Right hindlimb (tissue), 1 donor: ENCODE results near the gene CCDC70.
"Not testable (repeated sequence)": the region's sequence is repeated elsewhere in the genome, so short reads cannot be mapped to it uniquely, and the experiment has no call there.

Experiments
- DNase-seq: peaks from one replicate; pipeline ENCODE4 v3.0.0-alpha.2; 2018

The CCDC70 gene

GRCh38 chr13:51861723-51862300, at the start of gene CCDC70:
CCDC70 (plus strand) TSS chr13:51861969; CDS start chr13:51865412, 3,443 bp downstream.
- DNase-seq, result no peak

- no peak for DNase-seq
Measured at GRCh38 chr13:51814071-51814470, 47.7 kb upstream of the CCDC70 start.

GRCh38 chr13:51814825-51815650, 46.7 kb upstream of the CCDC70 start:
- peak; percentile 61 for DNase-seq

- DNase-seq, result no peak
Measured at GRCh38 chr13:51815848-51816247, 45.9 kb upstream of the CCDC70 start.

- DNase-seq, result no peak
Measured at GRCh38 chr13:51816604-51817249, 45.0 kb upstream of the CCDC70 start.

- no peak for DNase-seq
Measured at GRCh38 chr13:51817717-51818116, 44.1 kb upstream of the CCDC70 start.

- DNase-seq, result no peak
Measured at GRCh38 chr13:51818276-51818675, 43.5 kb upstream of the CCDC70 start.

- no peak for DNase-seq
Measured at GRCh38 chr13:51818781-51819511, 42.8 kb upstream of the CCDC70 start.

- no peak for DNase-seq
Measured at GRCh38 chr13:51819544-51819943, 42.2 kb upstream of the CCDC70 start.

GRCh38 chr13:51820016-51820597, 41.7 kb upstream of the CCDC70 start:
- DNase-seq, result no peak

GRCh38 chr13:51821606-51822005, 40.2 kb upstream of the CCDC70 start:
- no peak for DNase-seq

GRCh38 chr13:51822106-51822815, 39.5 kb upstream of the CCDC70 start:
- DNase-seq, result no peak

- DNase-seq, result no peak
Measured at GRCh38 chr13:51823359-51823758, 38.4 kb upstream of the CCDC70 start.

GRCh38 chr13:51823863-51824262, 37.9 kb upstream of the CCDC70 start:
- no peak for DNase-seq

GRCh38 chr13:51824712-51825111, 37.1 kb upstream of the CCDC70 start:
- DNase-seq, result not testable (repeated sequence)

- DNase-seq, result no peak
Measured at GRCh38 chr13:51825165-51825592, 36.6 kb upstream of the CCDC70 start.

GRCh38 chr13:51825681-51826254, 36.0 kb upstream of the CCDC70 start:
- DNase-seq, result no peak

GRCh38 chr13:51826606-51827005, 35.2 kb upstream of the CCDC70 start:
- no peak for DNase-seq

GRCh38 chr13:51827254-51827653, 34.5 kb upstream of the CCDC70 start:
- DNase-seq, result no peak

- no peak for DNase-seq
Measured at GRCh38 chr13:51828730-51829567, 32.8 kb upstream of the CCDC70 start.

GRCh38 chr13:51829568-51829899, 32.2 kb upstream of the CCDC70 start:
- DNase-seq, result no peak
